Cardiac muscle cell (in vitro differentiated cells and primary cell): ENCODE data around the gene NEDD4. TPM values are rescaled to one million over a fixed set of nuclear protein-coding genes. Genes with fewer than 3 reads are reported as not detected.

Experiments
- DNase-seq, 2 donors: peaks; one replicate each; pipeline versions ENCODE4 v3.0.0 to v3.0.0-alpha.2; 2010 to 2017; ENCODE audit warnings: low read depth in 1 of 2, low spot score in 1 of 2
- H3K27ac ChIP-seq: fragments of 200-600 bp; sonication (generic); 2 replicates; pipeline ENCODE4 v1.5.1; 2016
- H3K27me3 ChIP-seq: fragments of 200-600 bp; sonication (generic); 2 replicates; pipeline ENCODE4 v1.6.0; 2016; ENCODE audit warnings: control low read depth
- H3K36me3 ChIP-seq: fragments of 200-600 bp; sonication (generic); 2 replicates; pipeline ENCODE4 v1.5.1; 2016; ENCODE audit warnings: control low read depth
- H3K4me1 ChIP-seq: fragments of 200-600 bp; sonication (generic); 2 replicates; pipeline ENCODE4 v1.8.1; 2017; ENCODE audit warnings: low read depth, mild to moderate bottlenecking, mixed run types
- H3K4me3 ChIP-seq: fragments of 200-600 bp; sonication (generic); 2 replicates; pipeline ENCODE4 v1.5.1; 2016; ENCODE audit warnings: mild to moderate bottlenecking
- H3K9me3 ChIP-seq: fragments of 200-600 bp; sonication (generic); 2 replicates; pipeline ENCODE4 v1.5.1; 2017; ENCODE audit warnings: low read depth, mild to moderate bottlenecking, control low read depth
- CTCF ChIP-seq: IDR thresholded peaks from 2 replicates; pipeline ENCODE4 v1.5.1; 2012; ENCODE audit warnings: low read depth, mild to moderate bottlenecking, low read length
- polyA plus RNA-seq: library from polyadenylated mRNA; unstranded; fragments of >200 nt; fragmentation: Nextera tagmentation; extraction: Ambion mirVana; gene quantifications from 2 replicates; pipeline ENCODE4 v1.2.1, GENCODE V29; 2016
- total RNA-seq: library from RNA; depleted of rRNA; stranded (reverse); fragments of >200 nt; gene quantifications from 2 replicates; pipeline ENCODE4 v1.2.3, GENCODE V29; 2016

NEDD4 gene
- total and polyA plus RNA-seq, 2 experiments from 2014 or later = 3.9 to 7.5 TPM

GRCh38 chr15:55863911-55864310, 129.5 kb downstream of the NEDD4 start:
- Histone ChIP-seq H3K4me1 (no peaks in the 10 kb centered on the region), H3K27ac (no peak overlapping the region), H3K36me3 (peaks cover 3% of the 10 kb centered on the region), H3K27me3 (no peaks in the 10 kb centered on the region), H3K4me3 (no peak overlapping the region), H3K9me3 (no peaks in the 10 kb centered on the region)
- no peak for TF ChIP-seq CTCF
- DNase-seq = no peak

GRCh38 chr15:55861115-55861514, 132.3 kb downstream of the NEDD4 start:
- Histone ChIP-seq H3K27me3 (no peaks in the 10 kb centered on the region), H3K4me1 (no peaks in the 10 kb centered on the region), H3K36me3 (peaks cover 3% of the 10 kb centered on the region), H3K9me3 (no peaks in the 10 kb centered on the region), H3K27ac (no peak overlapping the region), H3K4me3 (no peak overlapping the region)
- no peak for DNase-seq
- no peak for TF ChIP-seq CTCF

- TF ChIP-seq CTCF = no peak
- Histone ChIP-seq H3K27me3 (no peaks in the 10 kb centered on the region), H3K36me3 (peaks cover 3% of the 10 kb centered on the region), H3K4me3 (no peak overlapping the region), H3K9me3 (no peaks in the 10 kb centered on the region), H3K4me1 (no peaks in the 10 kb centered on the region), H3K27ac (no peak overlapping the region)
- no peak for DNase-seq
Measured at GRCh38 chr15:55860468-55860867, 132.9 kb downstream of the NEDD4 start.

- no peak overlapping the region for H3K27ac ChIP-seq
- H3K36me3 ChIP-seq = peaks cover 3% of the 10 kb centered on the region
- DNase-seq = peak in 1 of 2 donors; percentile 26
- no peaks in the 10 kb centered on the region for H3K4me1 ChIP-seq
- H3K9me3 ChIP-seq = no peaks in the 10 kb centered on the region
- no peak for TF ChIP-seq CTCF
- H3K27me3 ChIP-seq = no peaks in the 10 kb centered on the region
- H3K4me3 ChIP-seq = no peak overlapping the region
Measured at GRCh38 chr15:55859681-55860080, 133.7 kb downstream of the NEDD4 start.

- Histone ChIP-seq H3K4me1 (no peaks in the 10 kb centered on the region), H3K9me3 (no peaks in the 10 kb centered on the region), H3K27me3 (no peaks in the 10 kb centered on the region), H3K27ac (no peak overlapping the region), H3K36me3 (peaks cover 3% of the 10 kb centered on the region), H3K4me3 (no peak overlapping the region)
- no peak for TF ChIP-seq CTCF
- peak in 1 of 2 donors; percentile 37 for DNase-seq
Measured at GRCh38 chr15:55858661-55859060, 134.8 kb downstream of the NEDD4 start.

- Histone ChIP-seq H3K4me3 (no peak overlapping the region), H3K9me3 (no peaks in the 10 kb centered on the region), H3K27me3 (no peaks in the 10 kb centered on the region), H3K4me1 (no peaks in the 10 kb centered on the region), H3K36me3 (no peaks in the 10 kb centered on the region), H3K27ac (no peak overlapping the region)
- TF ChIP-seq CTCF = no peak
- peak in 1 of 2 donors; percentile 41 for DNase-seq
Measured at GRCh38 chr15:55856506-55857164, 136.8 kb downstream of the NEDD4 start.
